ENCODE results near the gene RHBDL1. TPM values are rescaled to one million over a fixed set of nuclear protein-coding genes. Genes with fewer than 3 reads are reported as not detected.

The RHBDL1 gene
- total and polyA plus RNA-seq, 10 of the 15 experiments (the other 5 are each of a cell fraction or from before 2014, with no cell fraction given) = 0.04 to 1.3 (median 0.65) TPM; not detected in 5

GRCh38 chr16:718389-718788 lies 42.9 kb downstream of the RHBDL1 start (continued):
- no peak for TF ChIP-seq PKNOX1 (IDR thresholded peaks at IDR 0.05)
- no peak for TF ChIP-seq ATF2 (IDR thresholded peaks at IDR 0.05; ENCODE audit: low read length)
- TF ChIP-seq RFX5 (IDR thresholded peaks at IDR 0.05; ENCODE audit: low read depth, low read length) = no peak
- TF ChIP-seq PRDM15 (CRISPR knock-in tag; IDR thresholded peaks at IDR 0.05) = no peak
- no peak for TF ChIP-seq NFIC (IDR thresholded peaks at IDR 0.05; ENCODE audit: low read depth, low read length)
- TF ChIP-seq SIN3A (IDR thresholded peaks at IDR 0.05; ENCODE audit: low read depth, low read length) = no peak
- TF ChIP-seq BRCA1 (IDR thresholded peaks at IDR 0.05; ENCODE audit: low read depth, low read length) = no peak
- TF ChIP-seq RCOR1 (conservative IDR thresholded peaks at IDR 0.05; ENCODE audit: low read depth, low read length) = no peak
- TF ChIP-seq MAX (IDR thresholded peaks at IDR 0.05; ENCODE audit: low read depth, low read length) = no peak
- TF ChIP-seq NFYB (IDR thresholded peaks at IDR 0.05; ENCODE audit: insufficient read depth, low read depth, low read length) = no peak
- no peak for TF ChIP-seq CHD1 (IDR thresholded peaks at IDR 0.05; ENCODE audit: low read depth, low read length)
- no peak for TF ChIP-seq ZNF592 (IDR thresholded peaks at IDR 0.05)
